ENCODE data around the gene PRRT2. TPM values are rescaled to one million over a fixed set of nuclear protein-coding genes. Genes with fewer than 3 reads are reported as not detected.

The PRRT2 gene
- total RNA-seq, 2 donors from 2014 or later: 8.2 to 15.7 TPM

- H3K4me3 Mint-ChIP-seq: peak overlapping the region; percentile 67
- Histone ChIP-seq H3K9ac (ENCODE audit: extremely low read depth, low read length, poor library complexity, severe bottlenecking) (no peak overlapping the region), H3K4me1 (ENCODE audit: control insufficient read depth, insufficient read depth, low read length) (peaks cover 24% of the 10 kb centered on the region), H3K27me3 (ENCODE audit: control insufficient read depth, insufficient read depth, low read length, poor library complexity, severe bottlenecking) (no peaks in the 10 kb centered on the region), H3K9me3 (ENCODE audit: control insufficient read depth, low read length) (no peaks in the 10 kb centered on the region), H3K27ac (ENCODE audit: low read depth, low read length) (peak overlapping the region; percentile 3), H3K4me3 (ENCODE audit: low read length) (peak overlapping the region; percentile 71), H3K36me3 (ENCODE audit: control insufficient read depth, insufficient read depth, low read length) (peaks cover 25% of the 10 kb centered on the region)
- H3K36me3 Mint-ChIP-seq (ENCODE audit: low read depth): peaks cover 22% of the 10 kb centered on the region
- no peak for DNase-seq
- peaks cover 46% of the 10 kb centered on the region for H3K4me1 Mint-ChIP-seq
- 64 to 80% methylated on average over 1 to 22 of the region's 23 CpGs for WGBS, 2 experiments (ENCODE audit: insufficient coverage in 1 of 2, insufficient read length in 1 of 2)
- TF ChIP-seq CTCF (conservative IDR thresholded peaks at IDR 0.05): no peak
- peak overlapping the region; percentile 92 for H3K27ac Mint-ChIP-seq
- no peaks in the 10 kb centered on the region for H3K9me3 Mint-ChIP-seq
- H3K27me3 Mint-ChIP-seq (ENCODE audit: insufficient read depth): peaks cover 11% of the 10 kb centered on the region
Measured at GRCh38 chr16:29809850-29810698, 1.9 kb upstream of the PRRT2 start.

GRCh38 chr16:29810699-29811169, 1.3 kb upstream of the PRRT2 start:
- DNase-seq: peak; percentile 59
- Mint-ChIP-seq H3K4me3 (peak overlapping the region; percentile 67), H3K27me3 (ENCODE audit: insufficient read depth) (peaks cover 11% of the 10 kb centered on the region), H3K4me1 (peaks cover 47% of the 10 kb centered on the region), H3K9me3 (no peaks in the 10 kb centered on the region), H3K36me3 (ENCODE audit: low read depth) (peaks cover 22% of the 10 kb centered on the region), H3K27ac (peak overlapping the region; percentile 92)
- Histone ChIP-seq H3K9ac (ENCODE audit: extremely low read depth, low read length, poor library complexity, severe bottlenecking) (no peak overlapping the region), H3K4me3 (ENCODE audit: low read length) (peak overlapping the region; percentile 71), H3K4me1 (ENCODE audit: control insufficient read depth, insufficient read depth, low read length) (peaks cover 24% of the 10 kb centered on the region), H3K36me3 (ENCODE audit: control insufficient read depth, insufficient read depth, low read length) (peaks cover 25% of the 10 kb centered on the region), H3K27ac (ENCODE audit: low read depth, low read length) (peak overlapping the region; percentile 3), H3K9me3 (ENCODE audit: control insufficient read depth, low read length) (no peaks in the 10 kb centered on the region), H3K27me3 (ENCODE audit: control insufficient read depth, insufficient read depth, low read length, poor library complexity, severe bottlenecking) (no peaks in the 10 kb centered on the region)
- no peak for TF ChIP-seq CTCF (conservative IDR thresholded peaks at IDR 0.05)
- WGBS, 2 experiments (ENCODE audit: insufficient coverage in 1 of 2, insufficient read length in 1 of 2): 13 to 18% methylated on average over 6 to 9 of the region's 9 CpGs

GRCh38 chr16:29811170-29811895, 660 bp upstream of the PRRT2 start:
- peaks cover 24% of the 10 kb centered on the region for H3K4me1 ChIP-seq (ENCODE audit: control insufficient read depth, insufficient read depth, low read length)
- peak overlapping the region; percentile 92 for H3K27ac Mint-ChIP-seq
- H3K9ac ChIP-seq (ENCODE audit: extremely low read depth, low read length, poor library complexity, severe bottlenecking): peak overlapping the region; percentile 16
- TF ChIP-seq CTCF (conservative IDR thresholded peaks at IDR 0.05): no peak
- H3K36me3 ChIP-seq (ENCODE audit: control insufficient read depth, insufficient read depth, low read length): peaks cover 25% of the 10 kb centered on the region
- peak overlapping the region; percentile 67 for H3K4me3 Mint-ChIP-seq
- 1 to 4% methylated on average over 14 to 31 of the region's 31 CpGs for WGBS, 2 experiments (ENCODE audit: insufficient coverage in 1 of 2, insufficient read length in 1 of 2)
- no peaks in the 10 kb centered on the region for H3K9me3 Mint-ChIP-seq
- H3K27ac ChIP-seq (ENCODE audit: low read depth, low read length): peak overlapping the region; percentile 82
- no peaks in the 10 kb centered on the region for H3K27me3 ChIP-seq (ENCODE audit: control insufficient read depth, insufficient read depth, low read length, poor library complexity, severe bottlenecking)
- peaks cover 11% of the 10 kb centered on the region for H3K27me3 Mint-ChIP-seq (ENCODE audit: insufficient read depth)
- H3K4me3 ChIP-seq (ENCODE audit: low read length): peak overlapping the region; percentile 85
- H3K36me3 Mint-ChIP-seq (ENCODE audit: low read depth): peaks cover 22% of the 10 kb centered on the region
- peak; percentile 98 for DNase-seq
- no peaks in the 10 kb centered on the region for H3K9me3 ChIP-seq (ENCODE audit: control insufficient read depth, low read length)
- H3K4me1 Mint-ChIP-seq: peaks cover 48% of the 10 kb centered on the region

Data from endodermal cell (in vitro differentiated cells).